GM19099 (cell line): ENCODE data around the gene COL9A2.

Experiments used
- POLR2A ChIP-seq: IDR thresholded peaks from 3 replicates; pipeline ENCODE4 v1.6.1; 2011; ENCODE audit warnings: low read depth; ENCODE audit not compliant: insufficient read length; ENCODE audit errors: extremely low read depth

COL9A2 gene

DNA sequence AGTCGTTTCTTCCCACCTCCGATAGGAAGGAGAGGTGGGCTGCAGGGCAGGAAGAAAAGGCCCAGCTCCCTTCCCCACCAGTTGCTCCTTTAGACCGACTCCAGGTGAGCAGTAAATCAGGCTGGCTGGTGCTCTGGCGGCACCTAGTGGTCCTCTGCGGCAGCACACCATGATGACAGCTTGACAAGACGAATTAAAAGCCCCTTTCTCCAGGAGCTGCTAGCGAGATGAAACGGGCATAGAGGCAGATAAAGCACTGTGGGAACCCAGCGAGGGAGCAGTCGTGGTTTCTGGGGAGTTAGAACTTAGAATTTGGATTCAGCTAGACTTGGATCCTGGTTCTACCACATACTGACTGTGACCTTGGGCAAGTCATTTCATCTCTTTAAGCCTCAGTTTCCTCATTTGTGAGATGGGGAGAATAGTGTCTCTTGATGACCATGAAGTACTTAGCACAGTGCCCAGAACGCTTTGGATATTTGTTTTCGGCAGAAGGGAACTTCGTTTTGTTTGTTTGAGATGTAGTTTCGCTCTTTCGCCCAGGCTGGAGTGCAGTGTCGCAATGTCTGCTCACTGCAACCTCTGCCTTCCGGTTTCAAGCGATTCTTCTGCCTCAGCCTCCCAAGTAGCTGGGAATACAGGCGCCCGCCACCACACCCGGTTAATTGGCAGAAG, 21.8 kb upstream of the COL9A2 start:
- TF ChIP-seq POLR2A: no peak

DNA sequence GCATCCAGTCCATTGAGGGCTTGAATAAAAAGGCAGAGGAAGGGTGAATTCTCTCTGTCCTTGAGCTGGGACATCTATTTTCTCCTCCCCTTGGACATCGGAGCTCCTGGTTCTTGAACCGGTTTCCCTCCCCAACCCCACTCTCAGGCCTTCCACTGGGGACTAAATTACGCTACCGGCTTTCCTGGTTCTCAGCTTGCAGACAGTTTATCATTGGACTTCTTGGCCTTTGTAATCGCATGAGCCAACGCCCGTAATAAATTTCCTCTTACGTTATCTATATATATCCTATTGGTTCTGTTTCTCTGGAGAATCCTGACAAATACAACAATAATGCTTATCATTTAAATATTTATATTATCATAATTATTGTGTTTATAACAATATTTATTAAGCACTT, 20.4 kb upstream of the COL9A2 start:
- TF ChIP-seq POLR2A: no peak

DNA sequence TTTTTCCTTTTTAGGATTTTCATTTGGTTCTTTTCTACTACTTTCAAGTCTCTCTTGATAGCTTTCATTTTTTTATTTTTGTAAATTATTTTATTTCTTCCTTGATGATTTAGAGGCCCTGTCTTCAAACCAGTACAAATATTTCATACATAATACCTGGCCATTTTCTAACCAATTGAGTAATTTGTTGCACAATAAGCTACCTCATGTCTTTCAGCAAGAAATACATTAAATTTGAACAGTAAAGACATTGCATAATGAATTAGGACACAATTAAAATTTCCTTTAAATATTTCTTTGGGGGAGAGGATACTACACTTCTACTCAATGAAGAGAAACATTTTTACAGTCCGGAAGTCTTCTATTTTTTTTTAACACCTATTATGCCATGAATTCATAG, 15.6 kb upstream of the COL9A2 start:
- TF ChIP-seq POLR2A: no peak

DNA sequence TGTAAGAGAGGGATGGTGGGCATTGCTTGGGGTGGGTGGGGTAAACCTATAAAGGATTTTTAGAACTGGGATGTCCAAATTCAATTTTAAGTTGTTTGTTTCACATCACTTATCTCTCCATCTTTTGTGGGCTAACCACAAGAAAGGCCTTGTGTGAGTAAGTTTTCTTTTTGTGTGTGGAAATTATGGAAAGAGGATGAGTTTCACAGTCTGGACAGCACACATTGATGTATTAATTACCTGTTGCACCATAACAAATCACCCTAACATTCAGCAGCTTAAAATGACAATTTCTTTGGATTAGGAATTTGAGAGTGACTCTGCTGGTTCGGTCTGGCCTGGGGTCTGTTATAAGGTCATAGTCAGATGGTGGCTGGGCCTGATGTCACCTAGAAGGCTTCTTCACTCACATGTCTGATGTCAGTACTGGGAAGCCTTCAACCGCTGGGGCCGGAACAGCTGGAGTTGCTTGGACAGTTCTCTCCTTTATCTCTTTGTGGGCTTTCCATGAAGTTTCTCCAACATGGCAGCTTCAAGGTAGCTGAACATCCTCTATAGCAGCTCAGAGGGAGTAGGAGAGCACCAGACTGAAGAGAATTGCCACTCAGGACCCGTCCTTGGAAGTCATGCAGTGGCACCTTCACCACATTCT, 2.0 kb upstream of the COL9A2 start:
- no peak for TF ChIP-seq POLR2A

DNA sequence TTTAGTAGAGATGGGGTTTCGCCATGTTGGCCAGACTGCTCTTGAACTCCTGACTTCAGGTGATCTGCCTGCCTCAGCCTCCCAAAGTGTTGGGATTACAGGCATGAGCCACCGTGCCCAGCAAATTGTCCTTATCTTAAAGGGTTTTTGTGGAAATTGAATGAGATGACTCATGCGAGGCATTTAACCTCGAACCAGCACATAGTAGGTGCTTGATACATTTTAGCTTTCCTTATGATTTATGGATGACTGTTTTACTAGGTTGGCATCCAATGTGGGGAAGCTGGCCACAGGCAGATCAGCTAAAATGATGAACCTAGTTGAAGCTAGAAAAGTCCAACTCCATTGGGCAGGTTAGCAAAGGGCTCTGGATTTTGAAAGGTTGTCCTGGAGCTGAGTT, 1.4 kb upstream of the COL9A2 start:
- TF ChIP-seq POLR2A: no peak

DNA sequence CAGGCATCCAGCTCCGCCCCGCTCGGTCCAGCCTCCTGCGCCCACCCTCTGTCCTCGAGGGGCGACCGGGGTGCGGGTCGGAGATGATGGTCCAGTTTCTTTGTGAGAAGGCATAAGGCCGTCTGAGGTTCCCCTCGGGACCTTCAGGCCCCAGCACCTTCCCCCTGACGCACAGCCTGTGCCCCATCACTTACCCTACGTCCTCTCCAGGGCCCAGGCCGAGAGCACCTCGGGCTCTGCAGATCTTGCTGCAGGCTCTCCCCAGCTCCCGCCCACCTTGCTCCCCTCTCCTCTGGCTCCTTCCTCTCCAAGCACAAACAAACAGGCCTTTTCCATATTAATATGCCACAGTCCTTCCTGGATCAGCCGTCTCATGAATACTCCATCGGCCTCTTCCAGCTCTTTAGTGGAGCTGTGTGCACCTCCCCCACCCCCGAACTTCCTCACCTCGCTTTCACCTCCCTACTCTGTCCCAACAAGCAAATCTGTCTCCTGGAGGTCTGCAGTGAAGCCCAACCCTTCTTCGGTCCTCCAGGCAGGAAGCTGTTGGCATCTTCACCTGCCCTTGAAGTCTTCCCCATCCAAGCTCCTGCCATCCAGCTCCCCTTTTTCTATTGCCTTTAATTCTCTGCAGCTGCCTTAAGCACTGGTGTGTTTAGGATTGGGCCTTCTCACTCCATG, 448 bp upstream of the COL9A2 start:
- TF ChIP-seq POLR2A: no peak

DNA sequence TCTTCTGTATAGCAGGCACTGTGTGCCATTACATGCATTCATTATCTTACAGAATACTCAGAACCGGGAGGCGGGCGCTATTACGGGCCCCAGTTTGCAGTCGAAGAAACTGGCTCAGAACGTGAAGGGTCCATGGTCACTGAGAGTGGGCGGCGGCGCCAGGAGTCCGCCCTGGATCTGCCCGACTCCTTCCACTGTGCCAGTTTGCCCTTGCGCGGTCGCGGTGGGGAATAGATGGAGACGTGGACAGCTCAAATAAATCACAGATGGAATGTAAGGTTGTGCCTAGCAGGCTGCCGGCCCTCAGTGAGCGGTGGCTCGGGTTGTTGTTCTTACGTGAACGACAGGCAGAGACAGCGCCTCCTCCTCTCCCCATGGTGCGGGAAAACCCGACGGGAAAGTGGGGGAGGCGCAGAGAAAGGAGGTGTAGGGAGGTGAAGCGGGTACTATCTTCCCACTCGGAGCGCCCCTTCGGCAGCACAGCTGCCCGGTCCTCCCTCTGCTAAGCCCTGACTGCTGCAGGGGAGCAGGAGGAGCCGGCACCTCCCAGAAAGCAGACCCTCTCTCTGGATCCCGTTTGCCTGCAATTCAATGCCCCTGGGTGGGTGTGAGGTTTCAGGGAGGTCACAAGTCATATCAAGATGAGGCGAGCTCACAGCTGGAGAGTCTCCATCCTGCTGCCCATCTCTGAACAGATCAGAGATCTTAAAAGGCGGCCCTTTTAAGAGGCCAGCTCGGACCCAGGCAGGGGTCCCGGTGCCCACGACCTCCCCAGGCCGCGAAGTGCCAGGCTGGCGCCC, 1.1 kb downstream of the COL9A2 start:
- TF ChIP-seq POLR2A: no peak

DNA sequence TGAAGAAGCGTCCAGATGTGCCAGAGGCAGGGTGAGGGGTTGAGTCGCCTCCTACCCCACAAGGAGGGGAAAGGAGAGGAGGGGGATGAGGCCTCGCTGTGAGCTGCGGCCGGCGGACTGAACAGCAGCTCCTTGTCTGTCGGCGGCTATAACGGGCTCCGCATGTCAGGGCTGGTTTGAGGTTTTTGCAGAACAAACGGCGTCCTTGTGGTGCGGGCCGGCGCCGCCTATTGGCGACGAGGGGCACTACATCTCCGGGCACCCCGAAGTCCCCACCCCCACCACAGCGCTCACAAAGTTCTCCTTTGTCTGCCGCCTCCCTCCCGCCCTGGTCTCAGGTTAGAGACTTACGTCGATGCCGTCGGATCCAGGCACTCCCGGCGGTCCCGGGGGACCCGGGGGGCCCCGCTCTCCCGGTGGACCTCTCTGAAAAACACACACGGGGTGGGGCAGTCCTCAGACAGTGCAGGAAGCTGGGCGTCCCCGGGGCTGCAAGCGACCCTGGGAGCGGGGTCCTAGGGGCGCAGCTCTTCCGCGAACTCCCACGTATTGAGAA, 1.8 kb downstream of the COL9A2 start:
- peak; percentile 47 for TF ChIP-seq POLR2A

DNA sequence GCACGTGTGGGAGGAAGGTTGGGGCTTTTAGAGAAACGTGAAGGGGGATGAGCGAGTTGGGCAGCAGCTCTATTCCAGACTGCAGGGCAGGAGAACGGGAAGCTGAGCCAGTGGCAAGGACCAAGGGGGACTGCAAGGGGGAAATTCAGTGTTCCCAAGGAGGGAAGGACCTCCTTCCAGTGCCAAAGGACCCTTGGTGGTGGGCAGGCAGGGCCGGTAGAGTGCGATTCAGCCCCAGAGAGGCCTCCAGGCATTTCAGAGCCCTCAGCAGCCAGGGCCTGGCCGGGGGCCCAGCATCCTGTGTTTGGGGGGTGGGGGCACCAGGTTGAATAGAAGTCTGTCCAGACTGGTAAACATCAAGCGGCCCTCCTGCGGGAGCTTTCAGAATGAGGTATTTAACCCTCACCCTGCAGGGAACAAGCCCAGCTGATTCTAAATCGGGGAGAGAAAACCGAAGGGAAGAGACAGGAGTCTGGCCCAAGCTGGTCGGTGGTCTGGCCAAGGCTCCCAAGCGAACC, 2.3 kb downstream of the COL9A2 start:
- no peak for TF ChIP-seq POLR2A

DNA sequence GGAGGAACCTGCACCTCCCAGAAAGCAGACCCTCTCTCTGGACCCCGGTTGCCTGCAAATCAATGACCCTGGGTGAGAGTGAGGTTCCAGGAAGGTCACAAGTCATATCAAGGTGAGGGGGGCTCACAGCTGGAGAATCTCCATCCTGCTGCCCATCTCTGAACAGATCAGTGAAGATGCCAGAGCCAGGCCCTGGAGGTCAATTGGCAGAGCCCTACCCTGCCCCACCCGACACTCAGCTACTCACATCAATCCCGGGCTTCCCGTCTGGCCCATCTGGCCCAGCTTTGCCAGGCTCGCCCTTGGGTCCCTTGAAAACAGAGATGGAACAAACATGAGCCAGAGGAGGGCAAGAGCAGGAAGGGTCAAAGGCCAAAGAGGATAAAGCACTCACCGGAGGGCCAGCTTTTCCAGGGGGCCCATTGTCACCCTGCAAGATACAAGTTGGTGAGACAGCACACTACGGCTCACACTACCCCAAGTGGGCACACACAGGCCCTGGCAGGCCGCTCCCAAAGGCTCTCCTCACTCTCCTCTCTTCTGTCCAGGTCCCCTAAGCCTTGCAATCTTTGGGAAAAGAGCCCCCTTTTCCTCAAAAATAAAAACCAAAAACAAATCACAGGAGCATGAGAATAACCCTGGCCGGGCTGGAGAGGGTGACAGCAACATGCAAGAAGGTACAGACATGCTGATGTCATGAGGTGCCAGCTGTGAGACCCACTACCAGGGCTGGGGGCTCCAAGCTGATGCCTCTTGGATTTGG, 2.9 kb downstream of the COL9A2 start:
- no peak for TF ChIP-seq POLR2A

DNA sequence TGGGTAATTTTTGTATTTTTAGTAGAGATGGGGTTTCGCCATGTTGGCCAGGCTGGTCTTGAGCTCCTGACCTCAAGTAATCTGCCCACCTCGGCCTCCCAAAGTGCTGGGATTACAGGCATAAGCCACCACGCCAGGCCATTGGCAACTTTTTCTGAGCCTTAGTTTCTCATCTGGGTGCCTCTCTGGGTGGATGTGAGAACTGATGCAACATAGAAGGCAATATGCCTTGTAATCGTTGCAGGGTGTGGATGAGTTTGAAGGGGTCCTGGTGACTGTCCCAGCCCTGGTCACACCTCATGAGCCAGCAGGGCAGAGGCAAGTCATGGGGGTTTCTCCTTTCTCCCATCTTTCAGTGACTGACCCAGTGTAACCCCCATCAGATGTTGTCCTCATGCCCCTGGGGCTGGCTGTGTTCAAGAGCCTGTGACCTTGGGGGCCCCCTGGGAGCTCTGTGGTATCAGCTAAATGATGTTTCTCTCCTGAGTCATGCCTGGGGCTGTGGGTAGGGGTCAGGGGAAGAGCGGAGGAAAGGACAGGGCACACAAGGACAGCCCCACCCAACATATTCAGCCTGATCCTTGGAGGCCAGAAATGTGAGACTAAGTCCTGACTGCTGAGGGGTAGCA, 3.6 kb downstream of the COL9A2 start:
- no peak for TF ChIP-seq POLR2A

DNA sequence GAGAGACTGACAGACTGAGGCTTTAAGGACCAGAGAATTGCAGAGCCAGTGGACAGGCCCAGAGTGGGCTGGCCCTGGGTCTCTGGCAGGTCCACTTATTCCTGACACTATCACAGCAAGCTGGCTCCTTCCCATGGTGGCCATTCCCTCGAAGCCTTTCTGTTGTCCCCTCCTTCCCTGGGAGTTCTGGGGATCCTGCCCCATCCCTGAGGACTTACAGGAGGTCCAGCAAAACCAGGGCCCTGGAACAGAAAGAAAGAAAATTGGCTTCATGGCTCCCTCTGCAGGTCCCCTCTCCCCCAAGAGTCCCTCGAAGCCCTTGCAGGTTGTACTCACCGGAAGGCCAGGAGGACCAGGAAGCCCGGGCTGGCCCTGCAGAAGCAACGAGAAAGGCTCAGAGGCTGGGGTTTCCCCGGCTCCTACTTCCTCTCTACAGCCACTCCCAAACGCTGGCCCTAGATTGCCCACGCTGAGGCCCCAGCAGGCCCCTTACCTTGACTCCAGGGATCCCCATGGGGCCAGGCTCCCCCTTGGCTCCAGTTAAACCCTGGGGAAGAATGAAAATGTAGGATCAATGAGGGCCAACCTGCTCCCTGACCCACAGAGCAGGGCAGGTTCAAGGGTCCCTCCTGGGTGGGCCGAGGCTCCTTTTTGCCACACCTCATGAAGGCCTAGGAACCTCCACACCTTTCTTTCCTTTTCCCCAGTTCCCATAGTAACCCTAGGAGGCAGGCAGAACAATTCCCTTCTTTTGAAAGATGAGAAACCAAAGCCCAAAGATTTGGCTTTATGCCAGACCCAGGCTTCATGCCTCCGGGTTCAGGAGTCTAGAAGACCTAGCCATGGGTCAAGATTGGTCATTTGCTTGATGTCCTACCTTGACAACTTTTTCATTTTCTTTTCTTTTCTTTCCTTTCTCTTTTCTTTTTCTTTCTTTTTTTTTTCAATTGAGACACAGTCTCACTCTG, 4.6 kb downstream of the COL9A2 start:
- no peak for TF ChIP-seq POLR2A

DNA sequence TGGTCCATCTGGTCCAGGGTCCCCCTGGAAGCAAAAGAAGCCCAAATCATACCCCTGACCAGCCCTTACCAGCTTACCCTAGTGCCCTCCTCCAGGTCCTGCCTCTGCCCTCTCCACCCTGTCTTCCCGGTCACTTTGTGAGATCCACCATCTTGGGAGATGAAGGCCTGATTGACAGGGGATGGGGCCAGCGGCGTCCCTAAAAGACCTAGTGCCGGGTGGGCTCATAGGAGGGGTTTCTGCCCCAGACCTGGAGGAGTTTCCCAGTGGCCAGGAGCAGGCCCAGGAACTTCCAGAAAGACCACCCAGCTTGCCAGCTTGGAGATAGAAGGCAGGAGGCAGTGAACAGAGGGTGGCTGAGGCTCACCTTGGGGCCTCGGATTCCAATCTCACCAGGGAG, 5.4 kb downstream of the COL9A2 start:
- no peak for TF ChIP-seq POLR2A
